HCT116 (cell line): Measurements from ENCODE around the gene ZNF423. TPM values are rescaled to one million over a fixed set of nuclear protein-coding genes. Genes with fewer than 3 reads are reported as not detected.

ENCODE experiments used
- ATAC-seq: fragments of 200-7000 bp; cut with Tn5 transposase; 2 replicates; pipeline ENCODE4 v1.9.1; 2020; ENCODE audit warnings: mild to moderate bottlenecking, moderate library complexity
- BruUV-seq: library from RNA; stranded (reverse); fragments of 400-500 nt; replicated peaks from 2 replicates; lab custom pipeline; 2021; lab: Mats Ljungman, UMichigan
- CTCF ChIA-PET: fragments of 300-600 bp; sonication (Branson Sonifier 250); formaldehyde crosslinking; loops from one replicate; lab custom pipeline; 2021; ENCODE audit warnings: antibody characterized with exemption; lab: Charles Lee
- POLR2A ChIA-PET: fragments of 300-600, 350-600 bp; sonication (Branson Sonifier 250); formaldehyde crosslinking; loops from one replicate; lab custom pipeline; 2021; ENCODE audit warnings: antibody characterized with exemption; lab: Charles Lee
- RAD21 ChIA-PET, 2 experiments: fragments of 300-600 bp; sonication (Branson Sonifier 250); formaldehyde crosslinking; loops; one replicate each; lab custom pipeline; 2023; ENCODE audit warnings: low total read pairs in 2 of 2; ENCODE audit not compliant: uncharacterized antibody in 2 of 2, unreplicated experiment in 2 of 2, low non-redundant PET in 1 of 2; lab: Charles Lee
- DNase-seq: peaks from one replicate; pipeline ENCODE4 v3.0.0-alpha.2; 2010; ENCODE audit warnings: low read depth, low spot score
- H2AFZ ChIP-seq: fragments of 200-600 bp; shearing (Covaris generic), sonication (generic); 2 replicates; pipeline ENCODE4 v1.6.1; 2017; ENCODE audit warnings: low read depth, mixed run types, mixed read lengths, antibody characterized with exemption, low read length; ENCODE audit not compliant: poor library complexity, severe bottlenecking
- H3K27ac ChIP-seq: 2 replicates; pipeline ENCODE4 v1.5.1; 2012; ENCODE audit warnings: low read depth, low read length
- H3K27me3 ChIP-seq: fragments of 200-600 bp; sonication (generic); 2 replicates; pipeline ENCODE4 v1.6.1; 2016; ENCODE audit warnings: mixed run types, low read length, mixed read lengths; ENCODE audit not compliant: insufficient read depth
- H3K36me3 ChIP-seq, 2 experiments: fragments of 200-500 bp in 1 of 2; fragments of 200-600 bp in 1 of 2; sonication (Bioruptor generic) in 1 of 2; sonication (generic) in 1 of 2; 2 replicates each; pipeline versions ENCODE4 v1.5.1 to v1.6.1; 2014 to 2016; ENCODE audit warnings: low read length in 2 of 2, inconsistent platforms in 1 of 2, mixed read lengths in 1 of 2, mixed run types in 1 of 2; ENCODE audit not compliant: insufficient read depth in 2 of 2, control insufficient read depth in 1 of 2
- H3K4me1 ChIP-seq, 2 experiments: fragments of 200-600 bp in 1 of 2; sonication (generic) in 1 of 2; 2 replicates each; pipeline versions ENCODE4 v1.5.1 to v1.6.1; 2012 to 2017; ENCODE audit warnings: low read length in 2 of 2, inconsistent platforms in 1 of 2, mild to moderate bottlenecking in 1 of 2, mixed read lengths in 1 of 2, mixed run types in 1 of 2, moderate library complexity in 1 of 2; ENCODE audit not compliant: insufficient read depth in 2 of 2, control insufficient read depth in 1 of 2
- H3K4me2 ChIP-seq: fragments of 200-600 bp; sonication (generic); 2 replicates; pipeline ENCODE4 v1.6.1; 2017; ENCODE audit warnings: mixed run types, low read length, mixed read lengths
- H3K4me3 ChIP-seq, 2 experiments: fragments of 200-600 bp in 1 of 2; sonication (generic) in 1 of 2; replicated peaks in 1 of 2; 2 replicates each; pipeline ENCODE4 v1.5.1; 2011 to 2016; ENCODE audit warnings: low read length in 2 of 2, control low read depth in 1 of 2, low read depth in 1 of 2, mild to moderate bottlenecking in 1 of 2, mixed read lengths in 1 of 2, mixed run types in 1 of 2
- H3K79me2 ChIP-seq: fragments of 200-600 bp; sonication (generic); 2 replicates; pipeline ENCODE4 v1.6.1; 2017; ENCODE audit warnings: mild to moderate bottlenecking, mixed run types, low read length, moderate library complexity, mixed read lengths; ENCODE audit not compliant: insufficient read depth
- H3K9ac ChIP-seq: fragments of 200-600 bp; sonication (generic); 2 replicates; pipeline ENCODE4 v1.6.1; 2016; ENCODE audit warnings: low read length, mixed read lengths
- H3K9me2 ChIP-seq: fragments of 200-600 bp; sonication (generic), shearing (Covaris generic); 2 replicates; pipeline ENCODE4 v1.6.1; 2017; ENCODE audit warnings: mixed run types, mild to moderate bottlenecking, moderate library complexity; ENCODE audit not compliant: insufficient read depth
- H3K9me3 ChIP-seq, 2 experiments: fragments of 200-500 bp in 1 of 2; fragments of 200-600 bp in 1 of 2; sonication (Bioruptor generic) in 1 of 2; sonication (generic) in 1 of 2; 2 replicates each; pipeline ENCODE4 v1.6.1; 2014 to 2017; ENCODE audit warnings: low read length in 2 of 2, mixed read lengths in 2 of 2, inconsistent platforms in 1 of 2, low read depth in 1 of 2, mild to moderate bottlenecking in 1 of 2, mixed run types in 1 of 2, moderate library complexity in 1 of 2; ENCODE audit not compliant: control insufficient read depth in 1 of 2, insufficient read depth in 1 of 2
- H4K20me1 ChIP-seq: fragments of 200-600 bp; sonication (generic), shearing (Covaris generic); 2 replicates; pipeline ENCODE4 v1.6.1; 2017; ENCODE audit warnings: mixed run types, mild to moderate bottlenecking, moderate library complexity; ENCODE audit not compliant: insufficient read depth
- ATF3 ChIP-seq: IDR thresholded peaks from 2 replicates; pipeline ENCODE4 v1.6.1; 2012
- CBX3 ChIP-seq: IDR thresholded peaks from 2 replicates; pipeline ENCODE4 v1.6.1; 2012; ENCODE audit warnings: low read depth
- CEBPB ChIP-seq: IDR thresholded peaks from 2 replicates; pipeline ENCODE4 v1.6.1; 2012; ENCODE audit warnings: low read depth
- CTCF ChIP-seq, 3 experiments: fragments of 200-600 bp in 1 of 3; sonication (generic) in 1 of 3; IDR thresholded peaks in 2 of 3; conservative IDR thresholded peaks in 1 of 3; 2 replicates each; pipeline ENCODE4 v1.5.1; 2012 to 2017; ENCODE audit warnings: low read depth in 2 of 3, low read length in 2 of 3, antibody characterized with exemption in 1 of 3, borderline replicate concordance in 1 of 3, control low read depth in 1 of 3, mild to moderate bottlenecking in 1 of 3, mixed read lengths in 1 of 3, mixed run types in 1 of 3, moderate library complexity in 1 of 3; ENCODE audit not compliant: insufficient read depth in 1 of 3
- EZH2 ChIP-seq: fragments of 200-600 bp; sonication (generic); IDR thresholded peaks from 2 replicates; pipeline ENCODE4 v1.6.1; 2017; ENCODE audit warnings: antibody characterized with exemption, mixed run types
- EZH2phosphoT487 ChIP-seq: fragments of 200-600 bp; IDR thresholded peaks from 2 replicates; pipeline ENCODE4 v1.6.1; 2018; ENCODE audit warnings: antibody characterized with exemption, borderline replicate concordance
- FOSL1 ChIP-seq: IDR thresholded peaks from 2 replicates; pipeline ENCODE4 v1.6.1; 2012; ENCODE audit warnings: low read depth
- JUND ChIP-seq: IDR thresholded peaks from 2 replicates; pipeline ENCODE4 v1.6.1; 2012
- MAX ChIP-seq: IDR thresholded peaks from 2 replicates; pipeline ENCODE4 v1.6.1; 2012
- REST ChIP-seq: IDR thresholded peaks from 2 replicates; pipeline ENCODE4 v1.6.1; 2012; ENCODE audit warnings: low read depth
- SP1 ChIP-seq: IDR thresholded peaks from 2 replicates; pipeline ENCODE4 v1.6.1; 2012; ENCODE audit warnings: low read depth
- SRF ChIP-seq: IDR thresholded peaks from 2 replicates; pipeline ENCODE4 v1.6.1; 2012; ENCODE audit warnings: low read depth
- YY1 ChIP-seq: IDR thresholded peaks from 2 replicates; pipeline ENCODE4 v1.6.1; 2011; ENCODE audit warnings: low read length, low read depth, moderate library complexity, mild to moderate bottlenecking; ENCODE audit not compliant: insufficient replicate concordance; ENCODE audit errors: extremely low read depth
- ZFX ChIP-seq: fragments of 450-650 bp; IDR thresholded peaks from 2 replicates; pipeline ENCODE4 v1.6.1; 2017
- ZNF274 ChIP-seq: fragments of 200-500 bp; sonication (Bioruptor generic); IDR thresholded peaks from 2 replicates; pipeline ENCODE4 v1.6.1; 2014; ENCODE audit warnings: mild to moderate bottlenecking, low read depth, low read length, inconsistent platforms
- intact Hi-C: fragments of 100-400 bp; cut with micrococcal nuclease; formaldehyde crosslinking; loops from 2 replicates; pipeline ENCODE4 v1.10.0; 2022
- total RNA-seq: library from RNA; stranded (reverse); gene quantifications from one replicate; pipeline ENCODE4 v1.2.1, GENCODE V29; 2021; ENCODE audit not compliant: unreplicated experiment

Gene ZNF423
- total RNA-seq, 1 experiment from 2014 or later, result 0.22 TPM

GRCh38 chr16:49767998-49768397 is 87.9 kb downstream of the ZNF423 start (continued):
- TF ChIP-seq EZH2, result no peak
- no peak for TF ChIP-seq EZH2phosphoT487
- no peak for TF ChIP-seq JUND

- ATAC-seq (no peak), DNase-seq (no peak)
- Histone ChIP-seq H3K9me2 (no peaks in the 10 kb centered on the region), H3K9me3 (no peaks in the 10 kb centered on the region), H2AFZ (no peak overlapping the region), H3K36me3 (no peaks in the 10 kb centered on the region), H3K4me1 (no peaks in the 10 kb centered on the region), H3K4me3 (no peak overlapping the region), H3K79me2 (no peaks in the 10 kb centered on the region), H3K27me3 (no peaks in the 10 kb centered on the region), H4K20me1 (no peaks in the 10 kb centered on the region), H3K27ac (no peak overlapping the region), H3K4me2 (no peak overlapping the region), H3K9ac (no peak overlapping the region)
- intact Hi-C loops, result no loop called here
- CTCF ChIA-PET, result no interaction called here
- no TSS peak for BruUV-seq
- TF ChIP-seq CBX3 (no peak), YY1 (no peak), JUND (no peak), SRF (no peak), ATF3 (no peak), FOSL1 (no peak), CEBPB (no peak), SP1 (no peak), ZFX (no peak), ZNF274 (no peak)
- RAD21 ChIA-PET, result no interaction called here
- POLR2A ChIA-PET, result no interaction called here
These were observed 88.5 kb downstream of the ZNF423 start for GRCh38 chr16:49767414-49767813.

GRCh38 chr16:49766225-49766624 is 89.7 kb downstream of the ZNF423 start:
- Histone ChIP-seq H2AFZ (no peak overlapping the region), H3K9ac (no peak overlapping the region), H4K20me1 (no peaks in the 10 kb centered on the region), H3K79me2 (no peaks in the 10 kb centered on the region), H3K4me2 (no peak overlapping the region), H3K9me2 (no peaks in the 10 kb centered on the region), H3K4me1 (no peaks in the 10 kb centered on the region), H3K4me3 (no peak overlapping the region), H3K9me3 (no peaks in the 10 kb centered on the region), H3K36me3 (no peaks in the 10 kb centered on the region), H3K27ac (no peak overlapping the region), H3K27me3 (no peaks in the 10 kb centered on the region)
- ChIA-PET POLR2A (no interaction called here), CTCF (no interaction called here), RAD21 (no interaction called here)
- BruUV-seq, result no TSS peak
- intact Hi-C loops, result no loop called here
- no peak for DNase-seq
- ATAC-seq, result no peak
- TF ChIP-seq EZH2 (no peak), REST (no peak), ZFX (no peak), CTCF (IDR thresholded peaks at IDR 0.05 in 2 of 3, conservative IDR thresholded peaks at IDR 0.05 in 1 of 3; ENCODE audit: borderline replicate concordance in 1 of 3, insufficient read depth in 1 of 3, low read depth in 2 of 3, low read length in 2 of 3) (no peak), EZH2phosphoT487 (no peak), MAX (no peak)
